Putamen (tissue), 1 donor: Measurements from ENCODE around the gene ATXN7.
A peak's percentile ranks its signal among the peaks of the same experiment; 100 is the strongest.

Experiments
- DNase-seq: peaks from one replicate; pipeline ENCODE4 v3.0.0-alpha.2; 2016; ENCODE audit warnings: low spot score

ATXN7 gene

DNA sequence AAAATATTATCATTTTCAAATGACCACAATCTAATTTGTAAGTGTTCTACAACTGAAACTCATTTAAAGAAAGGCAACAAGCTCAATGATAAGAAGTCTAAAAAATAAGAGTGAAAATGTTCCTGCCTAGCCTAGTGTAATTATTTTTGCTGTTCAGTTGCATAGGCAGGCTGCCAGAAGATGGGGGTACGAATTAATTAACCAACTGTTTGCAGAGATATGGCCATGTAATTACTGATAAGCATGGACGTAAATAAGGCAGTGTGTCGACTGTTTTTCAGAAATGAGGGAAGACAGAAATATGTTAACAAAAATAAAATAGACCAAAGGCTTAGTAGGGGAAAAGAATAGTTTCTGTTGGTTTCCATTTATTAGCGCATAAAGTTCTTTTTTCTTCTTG lies 73.3 kb downstream of the ATXN7 start:
- no peak for DNase-seq

DNA sequence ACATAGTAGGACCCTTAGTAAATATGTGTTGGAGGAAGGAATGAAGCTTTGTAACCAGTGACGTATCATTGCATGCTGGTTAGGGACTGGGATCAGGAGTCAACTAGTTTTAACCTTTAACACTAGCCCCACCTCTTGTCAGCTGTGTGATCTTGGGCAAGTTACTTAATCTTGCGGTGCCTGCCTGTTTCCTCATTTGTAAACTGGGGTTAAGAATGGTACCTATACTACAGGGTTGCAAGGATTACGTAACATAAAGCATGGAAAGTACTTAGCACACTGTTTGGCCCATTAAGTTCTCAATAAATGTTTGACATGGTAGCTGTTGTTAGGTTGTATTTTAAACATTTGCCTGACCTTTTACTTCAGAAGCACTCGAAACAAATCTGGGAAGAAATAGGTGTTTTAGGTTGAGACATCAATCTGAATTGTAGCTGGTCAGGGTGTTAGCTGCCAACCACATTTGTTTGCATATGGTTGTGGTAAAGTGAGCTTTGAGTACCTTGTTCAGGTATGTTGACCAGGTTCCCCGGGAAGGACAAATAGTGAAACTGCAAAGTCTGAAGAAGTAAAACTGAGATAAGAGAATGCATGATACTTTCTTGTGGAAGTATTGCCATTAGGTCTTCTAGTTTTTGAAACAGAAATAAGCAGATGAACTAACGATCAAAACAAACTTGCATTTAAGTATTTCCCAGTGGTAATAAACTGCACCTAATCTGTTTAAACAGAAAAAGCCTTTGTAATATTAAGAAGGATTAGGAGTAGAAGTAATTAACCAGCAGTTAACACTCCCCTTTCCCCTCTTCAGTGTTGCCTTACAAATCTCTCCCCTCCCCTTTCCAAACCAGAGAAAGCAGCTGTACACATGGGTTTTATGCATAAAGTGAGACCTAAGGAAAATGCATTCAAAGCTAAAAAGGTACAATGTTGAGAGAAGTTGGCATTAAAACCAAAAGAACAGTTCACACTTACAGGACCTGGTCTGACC lies 74.3 kb downstream of the ATXN7 start:
- DNase-seq, result no peak

DNA sequence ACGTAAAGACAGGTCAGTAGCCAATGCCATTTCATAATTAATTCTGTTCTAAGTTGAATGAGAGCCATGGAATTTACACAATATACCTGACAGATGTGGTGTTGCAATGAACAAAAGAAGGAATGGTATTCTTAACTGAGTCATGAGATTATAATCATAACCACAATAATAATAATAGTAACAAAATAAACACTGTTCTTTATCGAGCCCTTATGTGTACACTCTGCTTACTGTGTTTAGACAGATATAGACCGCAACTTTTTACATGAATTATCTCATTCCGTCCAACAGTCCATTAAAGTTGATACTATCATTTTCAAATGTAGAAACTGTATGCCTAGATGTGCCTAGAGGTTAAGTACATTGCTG lies 76.7 kb downstream of the ATXN7 start:
- no peak for DNase-seq

DNA sequence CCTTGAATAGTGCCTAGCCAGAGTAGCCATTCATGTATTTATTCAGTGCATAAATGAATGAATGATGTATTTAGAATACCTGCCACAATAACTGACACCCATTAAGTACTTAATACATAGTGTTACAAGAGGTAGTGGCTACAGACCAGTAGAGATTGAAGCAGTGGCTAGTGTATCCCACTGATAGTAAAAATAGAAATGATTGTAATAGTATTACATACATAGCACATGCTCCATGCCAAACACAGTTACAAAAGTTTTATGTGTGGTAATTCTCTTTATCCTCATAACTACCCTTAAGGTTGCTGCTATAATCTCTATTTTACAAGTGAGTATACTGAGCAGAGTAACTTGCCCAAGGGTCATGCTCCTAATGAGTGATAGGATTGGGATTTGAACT lies 78.9 kb downstream of the ATXN7 start:
- no peak for DNase-seq

DNA sequence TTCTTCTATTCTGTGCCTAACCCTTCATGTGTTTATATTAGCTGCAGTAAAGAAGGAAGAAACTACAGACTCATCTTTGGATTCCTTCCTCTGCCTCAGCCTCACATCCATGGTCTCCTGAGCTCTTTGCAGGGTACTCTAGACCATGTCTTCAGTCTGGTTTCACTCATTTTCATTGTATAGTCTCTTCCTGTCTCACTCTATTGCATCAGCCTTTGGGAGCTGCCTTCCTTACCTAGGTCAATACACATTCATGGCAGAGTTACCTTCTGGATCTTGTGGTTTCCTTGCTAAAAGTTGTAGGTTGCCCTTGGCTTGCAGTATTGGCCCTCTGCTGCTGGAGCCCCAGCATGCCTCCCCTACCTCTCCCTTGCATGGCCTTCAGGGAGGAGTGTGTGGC lies 80.0 kb downstream of the ATXN7 start:
- no peak for DNase-seq

DNA sequence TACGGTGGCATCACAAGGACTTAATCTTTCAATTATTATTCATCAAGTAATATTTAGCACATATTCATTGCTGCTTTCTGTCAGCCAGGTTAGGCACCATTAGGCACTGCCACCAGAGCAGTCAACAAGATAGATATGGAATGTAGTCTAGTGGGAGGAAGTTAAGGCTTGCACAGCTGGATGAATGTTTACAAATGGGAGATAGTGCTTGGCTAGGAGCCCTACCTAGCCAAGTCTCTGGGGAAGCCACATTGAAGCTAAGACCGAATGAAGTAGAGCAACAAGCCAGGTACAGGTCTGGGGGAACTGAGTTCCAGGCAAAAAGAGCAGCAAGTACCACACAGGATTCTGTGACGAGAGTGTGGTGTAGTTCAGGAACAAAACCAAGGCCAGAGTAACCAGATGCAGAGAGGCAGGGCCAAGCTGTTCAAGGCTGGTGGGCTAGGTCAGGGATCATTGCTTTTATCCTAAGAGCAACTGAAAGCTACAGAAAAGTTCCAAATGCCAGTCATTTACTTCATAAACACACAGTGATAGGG lies 82.0 kb downstream of the ATXN7 start:
- no peak for DNase-seq

DNA sequence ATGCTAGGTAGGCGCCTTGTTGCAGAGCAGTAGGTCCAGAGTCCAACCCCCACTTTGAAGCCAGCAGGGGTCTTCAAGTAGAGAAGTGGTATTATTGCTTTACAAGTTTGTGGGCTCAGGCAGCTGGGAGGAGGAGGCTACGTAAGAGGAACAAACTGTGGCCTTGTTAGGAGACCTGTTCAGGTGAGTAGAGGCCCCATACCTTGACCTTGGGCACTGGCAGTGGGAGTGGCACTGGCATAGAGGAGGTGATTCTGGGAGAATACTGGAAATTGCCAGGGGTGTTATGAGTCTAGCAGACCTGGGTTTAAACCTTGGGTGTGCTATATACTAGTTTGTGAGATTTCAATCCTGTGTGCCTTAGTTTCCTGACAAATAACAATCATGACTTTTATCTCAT lies 83.1 kb downstream of the ATXN7 start:
- DNase-seq, result no peak

DNA sequence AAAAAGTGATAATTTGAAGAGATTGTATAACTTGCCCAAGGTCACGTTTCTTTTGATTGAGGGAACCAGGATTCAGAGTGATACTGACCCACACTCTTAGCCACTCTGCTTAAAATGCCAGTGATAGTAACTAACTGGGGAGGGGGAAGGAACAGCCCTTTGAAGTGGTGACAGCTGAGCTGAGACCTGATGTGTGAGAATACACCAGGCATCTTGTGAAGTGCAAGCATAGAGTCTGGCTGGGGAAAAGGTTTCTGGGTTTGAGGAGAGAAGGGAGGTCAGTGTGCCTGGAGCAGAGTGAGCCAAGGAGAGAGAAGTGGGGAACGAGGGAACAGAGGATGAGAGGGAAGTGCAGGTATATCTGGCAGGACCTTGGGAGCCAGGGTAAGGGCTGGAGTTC lies 83.9 kb downstream of the ATXN7 start:
- no peak for DNase-seq

DNA sequence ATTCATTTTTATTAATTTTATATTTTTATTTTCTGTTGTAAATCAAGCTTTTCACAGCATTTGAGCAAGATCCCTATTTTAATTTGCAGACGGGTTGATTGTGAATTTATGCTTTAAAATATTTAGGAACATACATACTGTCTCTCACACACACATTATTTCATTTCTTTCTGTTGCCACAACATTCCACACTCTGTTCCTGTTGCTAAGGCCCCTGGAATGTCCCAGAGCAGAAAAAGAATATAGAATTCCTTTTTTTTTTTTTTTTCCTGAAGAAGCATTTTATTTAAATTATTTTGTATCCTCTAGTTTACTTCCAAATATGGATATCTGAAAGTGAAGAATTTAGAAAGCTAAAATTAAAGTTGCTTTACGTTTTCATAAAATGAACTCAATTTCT lies 85.3 kb downstream of the ATXN7 start:
- no peak for DNase-seq

DNA sequence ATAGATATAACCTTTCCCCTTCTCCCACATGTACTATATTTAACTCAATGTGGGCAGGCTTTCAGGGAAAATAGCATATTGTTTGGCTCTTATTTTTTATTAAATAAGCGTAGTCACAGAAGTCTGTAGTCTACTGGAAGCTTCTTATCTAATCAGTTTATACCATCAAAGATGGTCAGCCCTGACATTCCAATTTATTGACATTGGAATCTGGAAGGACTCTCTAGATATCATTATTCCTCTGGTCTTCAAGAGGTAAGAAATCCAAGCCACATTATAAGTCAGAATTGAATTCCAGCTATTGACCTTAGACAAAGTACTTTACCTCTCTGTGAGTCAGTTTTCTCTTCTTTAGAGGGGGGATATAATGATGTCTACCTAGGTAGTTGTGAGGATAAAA lies 87.0 kb downstream of the ATXN7 start:
- no peak for DNase-seq

DNA sequence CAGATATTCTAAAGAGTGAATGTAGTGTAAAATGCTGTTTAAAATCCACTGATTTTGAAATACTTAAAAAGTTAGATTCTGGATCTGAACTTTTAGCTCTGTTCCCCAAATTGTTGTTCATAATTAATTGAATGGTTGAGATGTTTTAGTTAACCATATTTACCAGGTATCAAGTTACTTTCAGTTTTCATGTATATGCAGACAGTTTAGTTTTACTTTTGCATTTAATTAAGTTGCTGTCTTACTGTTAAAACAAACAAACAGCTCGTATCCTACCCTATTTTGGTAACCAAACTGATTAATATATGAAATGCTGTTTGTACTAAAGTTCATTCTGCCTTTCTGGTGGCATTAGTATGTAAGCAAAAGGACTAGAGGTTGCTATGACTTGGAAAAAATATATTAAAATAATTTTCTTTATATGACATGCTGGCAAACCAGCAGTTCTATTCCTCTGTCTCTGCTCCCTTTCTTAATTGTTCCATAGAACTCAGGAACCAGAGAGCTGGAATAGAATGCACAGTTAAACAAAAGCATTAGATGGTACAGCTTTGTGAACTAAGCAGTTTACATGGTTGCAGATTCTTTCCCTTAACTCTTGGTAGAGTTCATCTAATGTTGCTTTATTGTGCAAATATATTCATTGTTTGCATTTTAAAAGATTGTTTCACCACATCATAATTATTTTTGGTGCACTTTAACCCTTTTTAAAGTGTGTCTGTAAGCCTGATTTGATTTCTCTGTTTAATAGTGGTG lies 88.0 kb downstream of the ATXN7 start:
- no peak for DNase-seq

DNA sequence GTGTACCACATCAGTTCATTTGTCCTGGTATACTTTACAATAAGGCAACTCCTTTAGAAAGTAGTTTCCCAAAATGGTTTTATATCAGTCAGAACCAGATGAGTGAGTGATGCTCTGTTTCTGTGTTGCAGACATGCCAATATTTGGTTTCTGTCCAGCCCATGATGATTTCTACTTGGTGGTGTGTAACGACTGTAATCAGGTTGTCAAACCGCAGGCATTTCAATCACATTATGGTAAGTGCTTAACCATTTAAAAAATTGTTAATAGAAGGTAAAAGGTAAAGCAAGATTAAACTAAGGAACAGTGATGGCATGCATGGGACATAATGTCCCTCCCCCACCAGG lies 88.6 kb downstream of the ATXN7 start:
- no peak for DNase-seq

DNA sequence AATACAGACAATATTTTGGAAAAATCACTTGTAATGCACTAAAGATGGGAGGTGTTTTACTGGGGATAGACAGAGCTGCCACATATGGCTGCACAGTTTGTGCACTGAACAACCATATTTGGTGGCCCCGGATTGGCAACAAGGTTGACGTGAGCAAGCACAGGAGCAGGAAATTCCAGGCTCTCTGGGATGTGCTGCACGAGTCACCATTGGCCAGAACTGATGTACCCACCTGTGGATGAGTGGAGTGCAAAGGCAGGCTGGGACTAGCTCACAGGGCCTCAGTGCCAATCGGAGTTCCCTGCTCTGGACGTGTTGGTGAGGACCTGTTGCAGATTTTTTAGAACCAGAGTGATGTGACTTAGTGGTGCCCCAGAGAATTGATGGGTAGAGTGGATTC lies 90.5 kb downstream of the ATXN7 start:
- DNase-seq, result no peak

DNA sequence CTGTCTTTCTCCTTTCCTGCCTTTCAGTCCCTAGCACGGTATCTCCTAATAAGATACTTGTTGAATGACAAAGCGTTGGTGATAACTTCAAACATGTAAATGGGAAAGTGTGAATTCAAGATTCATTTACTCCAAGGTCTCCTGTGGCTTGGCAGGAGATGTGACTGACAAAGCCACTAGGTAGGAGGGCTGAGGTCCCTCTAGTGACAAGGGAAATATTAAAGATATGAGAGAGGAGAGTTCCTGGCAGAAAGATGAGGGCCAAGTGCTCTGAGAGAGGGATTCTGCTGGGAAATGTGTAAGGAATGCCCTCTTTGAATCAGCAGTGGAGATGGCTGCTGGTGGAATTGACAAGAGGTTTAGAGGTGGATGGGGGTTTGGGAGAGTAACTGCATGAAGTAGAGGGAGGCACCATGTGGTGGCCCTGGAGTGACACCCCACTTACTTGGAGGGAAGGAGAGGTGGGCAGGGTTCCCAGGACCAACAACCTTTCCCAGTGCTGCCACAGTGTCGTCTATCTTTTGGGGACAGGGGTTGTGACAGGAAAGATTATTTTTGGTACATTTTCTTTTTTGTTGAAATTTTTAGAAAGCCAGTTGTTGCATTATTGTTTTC lies 91.5 kb downstream of the ATXN7 start:
- DNase-seq, result no peak

DNA sequence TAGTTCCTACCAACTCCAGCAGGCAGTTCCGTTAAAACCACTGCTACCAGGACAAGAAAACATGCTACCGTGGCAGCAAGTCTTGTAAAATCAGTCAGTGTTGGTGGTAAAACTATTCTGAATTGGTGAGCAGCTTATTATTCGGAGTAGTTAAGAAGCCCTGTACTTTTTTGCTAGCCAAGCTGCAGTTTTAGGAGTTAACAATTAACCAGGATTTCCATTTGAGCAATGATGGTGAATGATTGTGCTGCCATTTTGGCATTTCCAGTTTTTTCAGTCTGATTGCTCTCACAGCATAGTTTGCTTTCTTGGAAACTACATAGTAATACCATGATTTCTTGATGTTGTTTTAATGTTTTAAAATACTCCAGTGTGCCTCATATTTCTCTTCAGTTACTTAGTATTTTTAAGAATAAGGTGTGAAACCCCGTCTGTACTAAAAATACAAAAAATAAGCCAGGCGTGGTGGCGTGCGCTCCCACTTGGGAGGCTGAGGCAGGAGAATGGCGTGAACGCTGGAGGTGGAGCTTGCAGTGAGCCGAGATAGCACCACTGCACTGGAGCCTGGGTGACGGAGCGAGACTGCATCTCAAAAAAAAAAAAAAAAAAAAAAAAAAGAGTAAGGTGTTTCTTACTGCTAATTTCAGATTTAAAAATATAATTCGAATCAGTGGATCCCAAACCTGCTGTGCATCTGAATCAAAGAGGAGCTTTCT lies 92.3 kb downstream of the ATXN7 start:
- DNase-seq, result no peak

DNA sequence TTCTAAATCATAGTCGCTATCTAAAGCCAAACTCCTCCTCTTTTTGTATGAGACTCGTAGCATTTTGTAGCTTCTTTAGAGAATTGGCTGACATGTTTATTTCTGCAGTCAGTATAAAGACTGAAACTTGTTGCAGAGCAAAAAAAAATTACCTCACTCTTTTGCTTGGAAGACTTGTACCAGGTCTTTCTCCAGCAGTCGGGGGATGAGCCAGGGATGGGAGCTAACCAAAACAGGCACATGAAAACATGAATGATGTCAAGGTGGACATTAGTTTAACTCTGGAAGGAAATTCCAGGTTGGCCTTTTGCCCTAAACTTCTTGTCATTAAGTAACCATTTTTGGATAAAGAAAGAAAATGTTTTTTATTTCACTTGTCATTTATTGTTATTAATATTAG lies 95.5 kb downstream of the ATXN7 start:
- DNase-seq, result no peak

DNA sequence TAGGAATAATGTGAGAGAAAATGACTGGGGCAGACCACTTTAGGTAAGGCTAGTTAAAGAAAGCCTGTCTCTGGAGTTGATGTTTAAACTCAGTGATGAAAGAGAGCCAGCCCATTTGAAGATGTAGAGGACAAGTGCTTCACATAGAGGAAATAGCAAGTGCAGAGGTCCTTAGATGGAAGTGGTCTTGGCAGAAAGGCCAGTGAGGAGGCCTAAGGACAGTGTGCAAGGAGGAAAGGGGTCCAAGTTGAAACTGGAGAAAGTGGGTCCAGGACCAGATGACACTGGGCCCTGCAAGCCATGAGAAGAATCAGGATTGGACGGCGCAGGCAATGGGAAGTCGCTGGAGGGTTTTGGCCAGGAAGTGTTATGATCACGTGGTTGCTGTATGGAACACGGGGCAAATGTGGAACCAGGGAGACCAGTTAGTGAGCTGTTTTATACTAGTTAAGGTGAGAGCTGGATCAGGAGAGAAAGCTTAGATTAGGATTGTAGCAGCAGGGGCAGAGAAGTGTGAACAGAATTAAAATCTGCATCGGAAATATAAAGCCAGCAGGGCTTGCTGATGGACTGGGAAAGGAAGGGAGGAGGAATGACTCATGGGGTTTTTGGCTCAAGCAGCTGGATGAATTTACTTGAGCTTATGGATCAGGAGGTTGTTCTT lies 96.5 kb downstream of the ATXN7 start:
- no peak for DNase-seq

DNA sequence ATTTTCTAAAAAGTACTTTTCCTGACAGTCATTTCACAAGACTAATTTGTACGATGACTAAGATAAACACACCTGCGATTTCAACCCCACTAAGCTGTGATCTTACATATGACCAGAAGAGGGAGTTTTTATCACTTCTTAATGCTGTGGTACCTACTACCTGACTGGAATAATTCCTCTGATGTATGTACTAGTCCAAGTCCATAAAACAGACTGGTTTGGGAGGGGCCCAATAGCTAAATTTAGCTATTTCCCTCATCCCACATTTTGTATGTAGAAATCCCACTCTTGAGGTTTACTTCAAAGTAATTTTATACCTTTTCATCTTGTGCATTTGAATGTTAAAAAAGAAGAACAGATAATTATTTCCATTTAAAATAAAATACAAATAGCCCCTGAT lies 98.2 kb downstream of the ATXN7 start:
- DNase-seq, result peak; percentile 37

DNA sequence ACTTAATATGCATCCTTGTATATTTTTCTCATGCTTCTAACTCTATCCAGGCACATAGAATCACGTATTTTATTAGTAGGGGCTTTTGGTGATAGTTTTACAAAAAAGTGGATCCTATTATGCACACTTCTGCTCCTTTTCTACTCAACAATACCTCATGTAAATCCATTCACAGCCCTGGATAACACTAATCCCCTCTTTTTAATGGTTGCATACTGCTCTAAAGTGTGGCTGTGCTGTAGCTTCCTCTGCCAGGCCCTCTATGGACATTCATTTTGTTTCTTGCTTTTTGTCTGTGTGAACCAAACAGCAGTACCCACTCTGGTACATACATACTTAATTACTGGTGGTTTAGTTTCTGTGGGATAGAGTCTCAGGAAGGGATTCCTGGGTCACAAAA lies 99.8 kb downstream of the ATXN7 start:
- DNase-seq, result no peak

DNA sequence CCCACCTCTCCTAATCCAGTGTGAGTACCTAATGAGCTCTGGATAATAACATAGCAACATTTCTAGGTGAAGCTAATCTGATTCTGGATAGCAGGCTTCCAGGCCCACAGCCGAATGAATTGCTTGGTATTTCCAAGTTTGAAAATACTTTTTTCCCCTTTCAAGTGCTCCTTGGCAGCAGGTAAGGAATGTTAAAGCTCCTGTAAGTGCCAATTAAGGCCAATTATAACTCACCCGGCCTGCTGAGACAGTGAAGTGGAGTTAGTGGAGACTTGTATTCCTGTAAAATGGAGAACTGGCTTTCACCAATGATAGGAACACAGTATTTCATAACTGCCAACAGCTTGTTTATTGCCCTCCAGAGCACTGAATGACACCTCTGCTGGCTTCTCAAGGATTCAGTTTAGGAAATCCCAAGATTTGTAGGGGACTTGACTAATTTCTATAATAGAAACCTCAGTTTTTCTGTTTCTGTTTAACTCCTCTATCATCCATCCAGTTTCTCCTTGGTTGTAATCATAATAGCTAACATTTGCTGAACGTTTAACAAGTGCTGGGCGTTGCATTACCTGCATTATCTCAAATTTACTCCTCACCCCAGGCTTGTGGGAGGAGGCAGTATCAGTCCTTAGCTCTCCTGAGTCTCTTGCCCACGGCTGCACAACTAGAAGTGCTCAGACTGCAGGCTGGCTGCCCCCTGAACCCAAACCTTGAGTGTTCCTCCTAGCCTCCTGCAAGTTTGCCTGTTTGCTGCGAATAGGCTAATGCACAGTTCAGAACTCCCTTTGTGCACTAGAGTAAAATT lies 101.2 kb downstream of the ATXN7 start:
- no peak for DNase-seq

DNA sequence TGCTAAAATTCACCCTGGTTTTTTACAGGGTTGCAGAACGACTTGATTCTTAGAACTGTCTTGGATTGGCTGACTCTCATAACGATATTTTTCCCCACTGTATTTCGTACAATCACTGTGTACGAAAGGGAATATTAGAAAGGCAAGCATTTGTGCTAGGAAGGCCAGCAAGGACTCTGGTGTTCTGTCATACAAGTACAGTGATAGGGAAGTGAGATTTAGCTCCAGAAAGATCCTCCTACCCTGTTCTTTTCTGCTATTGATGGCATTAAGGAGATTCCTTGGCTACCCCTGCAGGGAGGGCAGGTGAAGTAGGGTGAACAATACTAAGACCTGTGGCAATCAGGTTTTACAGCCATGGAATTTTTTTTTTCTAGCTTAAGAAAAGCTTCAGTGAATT lies 102.3 kb downstream of the ATXN7 start:
- DNase-seq, result no peak
